Measurements from ENCODE around the gene GLT8D1.
"Not testable (repeated sequence)": the region's sequence is repeated elsewhere in the genome, so short reads cannot be mapped to it uniquely, and the experiment has no call there.

GLT8D1 gene, protein sequence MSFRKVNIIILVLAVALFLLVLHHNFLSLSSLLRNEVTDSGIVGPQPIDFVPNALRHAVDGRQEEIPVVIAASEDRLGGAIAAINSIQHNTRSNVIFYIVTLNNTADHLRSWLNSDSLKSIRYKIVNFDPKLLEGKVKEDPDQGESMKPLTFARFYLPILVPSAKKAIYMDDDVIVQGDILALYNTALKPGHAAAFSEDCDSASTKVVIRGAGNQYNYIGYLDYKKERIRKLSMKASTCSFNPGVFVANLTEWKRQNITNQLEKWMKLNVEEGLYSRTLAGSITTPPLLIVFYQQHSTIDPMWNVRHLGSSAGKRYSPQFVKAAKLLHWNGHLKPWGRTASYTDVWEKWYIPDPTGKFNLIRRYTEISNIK

DNA sequence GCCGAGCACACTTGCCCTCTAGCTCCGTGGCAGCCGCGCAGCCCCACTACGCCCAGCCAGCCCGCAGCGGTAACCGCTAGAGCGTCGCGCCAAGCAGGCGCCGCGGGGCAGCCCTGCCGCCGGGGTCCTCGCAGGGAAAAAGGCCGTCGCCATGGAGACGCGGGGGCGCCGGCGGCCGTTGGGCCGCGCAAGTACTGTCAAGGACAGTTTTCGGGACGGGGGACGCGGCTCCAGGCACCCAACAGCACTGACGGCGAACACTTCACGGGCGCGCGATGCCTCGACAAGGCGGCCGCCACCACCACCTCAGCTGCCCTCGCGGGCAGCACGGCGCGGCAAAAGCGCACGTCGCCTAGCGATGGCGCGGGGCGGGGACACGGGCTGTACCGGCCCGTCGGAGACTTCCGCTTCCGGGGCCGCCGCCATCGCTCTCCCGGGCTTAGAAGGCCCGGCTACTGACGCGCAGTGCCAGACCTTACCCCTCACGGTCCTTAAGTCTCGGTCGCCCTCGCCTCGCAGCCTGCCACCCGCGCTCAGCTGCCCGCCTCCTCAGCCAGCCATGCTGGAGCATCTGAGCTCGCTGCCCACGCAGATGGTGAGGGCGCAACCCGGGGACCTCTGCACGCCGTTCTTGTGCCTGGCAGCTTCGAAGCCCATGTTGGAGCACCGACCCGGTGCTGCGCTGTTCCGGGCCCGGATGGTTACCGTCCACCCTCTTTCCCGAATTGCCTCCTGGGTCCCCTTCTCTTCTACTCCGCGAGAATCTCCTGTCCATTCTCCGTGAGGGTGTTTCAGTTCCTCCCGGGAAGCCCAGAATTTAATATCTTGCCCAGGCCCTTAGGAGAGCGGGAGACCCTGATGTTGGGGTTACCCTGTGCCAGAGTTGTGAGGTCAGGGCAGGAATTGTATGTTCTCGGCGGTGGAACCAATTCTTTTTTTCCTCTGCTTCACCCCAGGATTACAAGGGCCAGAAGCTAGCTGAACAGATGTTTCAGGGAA, at the start of gene GLT8D1, which contains the start of gene SPCS1:
Gene GLT8D1 (minus strand): TSS at position 104 of the 999 bp plus-strand sequence. CDS start 5,331 bp downstream, outside the sequence.
Gene SPCS1 (plus strand): TSS at position 419 of the 999 bp plus-strand sequence. CDS start 141 bp downstream, at position 560.
- peak; percentile 66 for DNase-seq (ENCODE audit: low spot score)

DNA sequence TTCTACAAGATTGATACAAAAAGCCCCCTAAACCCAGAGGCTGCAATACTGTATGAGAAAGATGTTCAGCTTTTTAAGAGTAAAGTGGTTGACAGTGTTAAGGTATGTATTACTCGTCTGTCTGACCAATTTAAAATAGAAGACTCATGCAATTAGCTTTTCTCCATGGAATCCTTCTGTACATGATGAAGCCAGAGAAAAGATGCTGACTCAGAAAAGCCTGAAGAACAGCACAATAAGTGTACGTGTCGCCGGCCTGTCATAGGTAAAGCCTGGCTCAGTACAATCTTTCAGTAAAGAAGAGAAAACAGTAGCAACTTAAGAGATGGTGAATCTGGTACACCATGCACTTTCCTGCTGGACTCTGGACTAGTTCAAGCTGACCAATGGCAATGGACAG, 48.8 kb upstream of the GLT8D1 start:
- DNase-seq (ENCODE audit: low spot score), result no peak

DNA sequence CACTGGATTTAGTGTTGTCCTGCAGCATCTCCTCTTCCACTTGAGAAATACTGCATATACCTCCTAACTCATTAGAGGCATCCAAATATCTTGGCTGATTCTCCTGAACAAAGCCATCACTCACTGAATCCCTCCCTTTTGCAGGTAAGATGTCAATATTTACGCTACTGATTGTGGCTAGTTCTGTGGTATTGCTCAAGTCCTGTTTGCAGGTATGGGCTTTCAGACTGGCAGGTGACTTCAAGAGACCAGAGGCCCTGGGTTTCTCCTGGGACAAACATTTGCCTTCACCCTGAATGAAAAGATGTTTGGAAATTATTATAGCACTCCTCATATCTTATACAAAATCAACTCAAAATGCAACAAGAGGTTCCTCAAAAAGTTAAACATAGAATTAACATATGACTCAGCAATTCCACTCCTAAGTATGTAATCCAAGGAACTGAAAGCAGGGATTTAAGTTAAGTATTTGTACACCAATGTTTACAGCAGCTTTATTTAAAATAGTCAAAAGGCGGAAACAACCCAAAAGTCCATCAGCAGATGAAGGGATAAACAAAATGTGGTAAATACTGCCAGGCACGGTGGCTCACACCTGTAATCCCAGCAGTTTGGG, 46.6 kb upstream of the GLT8D1 start:
- no peak for DNase-seq (ENCODE audit: low spot score)

DNA sequence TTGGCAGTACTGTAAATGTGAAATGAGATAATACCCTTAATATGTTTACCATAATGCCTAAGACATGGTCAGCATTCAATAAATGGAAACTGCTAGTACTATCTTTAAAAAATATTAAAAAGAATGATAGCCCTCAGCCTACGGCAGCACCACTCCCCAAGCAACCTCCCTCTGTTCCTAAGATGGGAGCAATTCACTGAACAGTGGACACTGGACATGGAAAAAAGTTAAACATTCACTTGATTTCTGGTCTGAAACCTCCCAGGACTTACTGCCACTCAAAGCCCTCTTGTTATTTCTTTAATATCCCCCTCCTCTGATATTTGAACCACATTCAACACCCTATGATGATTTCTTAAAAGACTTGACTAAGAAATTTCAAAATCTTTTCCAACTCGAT, 38.1 kb upstream of the GLT8D1 start:
- DNase-seq (ENCODE audit: low spot score), result no peak

DNA sequence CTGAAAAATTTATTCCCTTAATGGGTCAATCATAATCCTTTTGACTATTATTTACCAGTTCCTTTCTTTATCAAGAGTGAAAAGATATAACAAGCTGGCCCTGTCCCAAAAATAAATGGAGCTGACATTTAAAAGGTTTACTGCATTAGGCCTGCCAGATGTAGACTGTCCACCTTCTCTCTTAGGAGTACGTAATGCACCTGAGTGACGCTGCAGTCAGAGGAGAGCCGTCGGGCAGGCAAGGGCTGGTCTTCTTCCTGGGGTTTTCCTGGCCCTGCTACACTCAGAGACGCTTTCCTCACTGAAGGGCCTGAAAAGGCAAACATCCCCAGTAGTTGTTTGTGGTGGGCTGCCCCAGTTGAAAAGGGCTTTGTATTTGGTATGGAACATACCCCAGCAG, 37.6 kb upstream of the GLT8D1 start:
- DNase-seq (ENCODE audit: low spot score), result no peak

DNA sequence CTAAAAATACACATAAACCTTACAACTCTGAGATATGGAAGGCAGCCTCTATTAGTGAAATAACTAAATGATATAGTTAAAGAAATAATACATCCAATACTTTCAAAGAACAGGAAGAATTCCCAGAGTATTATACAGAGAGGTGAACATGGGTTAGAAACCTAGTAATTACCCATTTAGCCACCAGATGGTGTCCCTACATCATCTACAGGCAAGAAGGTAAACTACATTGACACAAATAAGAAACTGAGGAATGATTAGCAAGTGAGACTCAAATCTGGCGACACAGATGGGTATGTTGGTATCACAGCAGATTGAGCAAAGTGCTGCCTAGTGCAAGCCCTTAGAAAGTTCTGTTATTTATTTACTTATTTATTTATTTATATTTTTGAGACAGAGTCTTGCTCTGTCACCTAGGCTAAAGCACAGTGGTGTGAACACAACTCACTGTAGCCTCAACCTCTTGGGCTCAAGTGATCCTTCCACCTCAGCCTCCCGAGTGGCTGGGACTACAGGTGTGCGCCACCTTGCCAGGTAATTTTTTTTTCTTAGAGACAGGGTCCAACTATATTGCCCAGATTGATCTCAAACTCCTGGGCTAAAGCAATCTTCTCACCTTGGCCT, 36.9 kb upstream of the GLT8D1 start:
- peak; percentile 14 for DNase-seq (ENCODE audit: low spot score)

DNA sequence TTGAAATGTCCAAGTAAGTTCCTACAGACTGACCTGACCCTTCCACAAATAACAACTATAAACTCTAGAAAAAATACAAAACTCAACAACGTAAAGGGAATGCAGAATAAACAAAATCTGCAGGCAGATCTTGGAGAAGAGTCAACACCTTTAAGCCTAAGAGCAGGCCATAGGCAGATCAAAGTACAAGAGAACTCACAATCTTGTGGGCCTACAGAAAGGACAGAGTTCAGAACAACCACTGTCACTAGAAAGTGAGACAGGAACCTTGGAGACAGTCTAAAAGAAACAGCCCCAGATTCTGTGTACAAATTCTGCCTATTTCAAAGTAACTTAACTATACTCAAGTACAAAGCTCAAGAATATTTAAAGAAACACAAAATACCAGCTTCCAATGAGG, 34.1 kb upstream of the GLT8D1 start:
- DNase-seq (ENCODE audit: low spot score), result no peak

DNA sequence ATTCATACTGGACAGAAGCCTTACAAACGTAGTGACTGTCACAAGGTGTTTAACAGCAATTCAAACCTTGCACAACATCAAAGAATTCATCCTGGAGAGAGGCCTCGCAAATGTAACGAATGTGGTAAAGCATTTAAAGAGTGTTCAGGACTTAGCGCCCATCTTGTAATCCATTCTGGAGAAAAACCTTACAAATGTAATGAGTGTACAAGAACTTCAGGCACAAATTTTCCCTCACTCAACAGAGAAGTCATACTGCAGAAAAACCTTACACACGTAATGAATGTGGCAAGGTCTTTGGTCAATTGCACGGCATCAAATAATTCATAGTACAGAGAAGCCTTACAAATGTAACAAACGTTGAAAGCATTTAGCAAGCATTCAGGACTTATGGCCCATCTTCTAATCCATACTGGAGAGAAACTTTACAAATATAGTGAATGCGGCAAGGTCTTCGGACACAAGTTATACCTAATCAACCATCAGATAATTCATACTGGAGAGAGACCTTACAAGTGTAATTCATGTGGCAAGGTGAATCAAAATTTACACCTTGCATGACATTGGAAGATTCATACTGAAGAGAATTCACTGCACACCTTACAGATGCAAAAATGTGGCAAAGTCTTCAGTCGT, 27.8 kb upstream of the GLT8D1 start:
- DNase-seq (ENCODE audit: low spot score), result no peak

DNA sequence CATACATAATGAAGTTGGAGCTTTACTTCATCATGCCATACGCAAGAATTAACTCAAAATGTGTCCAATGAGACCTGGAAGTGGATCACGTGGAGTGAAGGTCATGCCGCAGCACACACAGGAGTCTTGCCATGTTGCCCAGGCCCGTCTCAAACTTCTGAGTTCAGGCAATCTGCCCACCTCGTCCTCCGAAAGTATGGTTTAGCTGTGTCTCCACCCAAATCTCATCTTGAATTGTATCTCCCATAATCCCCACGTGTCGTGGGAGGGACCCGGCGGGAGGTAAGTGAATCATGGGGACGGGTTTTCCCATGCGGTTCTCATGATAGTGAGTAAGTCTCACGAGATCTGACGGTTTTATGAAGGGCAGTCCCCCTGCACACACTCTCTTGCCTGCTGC, 26.0 kb upstream of the GLT8D1 start:
- DNase-seq (ENCODE audit: low spot score), result no peak

DNA sequence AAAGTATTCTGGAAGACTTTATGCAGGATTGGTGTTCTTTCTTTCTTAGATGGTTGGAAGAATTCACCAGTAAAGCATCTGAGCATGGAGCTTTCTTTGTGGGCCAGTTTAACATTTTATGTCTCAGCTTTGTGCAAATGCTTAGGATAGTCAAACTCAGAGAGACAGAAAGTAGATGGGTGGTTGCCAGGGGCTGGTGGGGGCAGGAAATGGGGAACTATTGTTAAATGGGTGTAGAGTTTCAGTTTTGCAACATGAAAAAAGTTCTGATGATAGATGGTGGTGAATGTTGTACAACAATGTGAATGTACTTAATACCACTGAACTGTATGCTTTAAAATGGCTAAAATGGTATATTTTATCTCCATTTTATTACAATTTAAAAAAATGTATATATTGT, 25.1 kb upstream of the GLT8D1 start:
- no peak for DNase-seq (ENCODE audit: low spot score)

DNA sequence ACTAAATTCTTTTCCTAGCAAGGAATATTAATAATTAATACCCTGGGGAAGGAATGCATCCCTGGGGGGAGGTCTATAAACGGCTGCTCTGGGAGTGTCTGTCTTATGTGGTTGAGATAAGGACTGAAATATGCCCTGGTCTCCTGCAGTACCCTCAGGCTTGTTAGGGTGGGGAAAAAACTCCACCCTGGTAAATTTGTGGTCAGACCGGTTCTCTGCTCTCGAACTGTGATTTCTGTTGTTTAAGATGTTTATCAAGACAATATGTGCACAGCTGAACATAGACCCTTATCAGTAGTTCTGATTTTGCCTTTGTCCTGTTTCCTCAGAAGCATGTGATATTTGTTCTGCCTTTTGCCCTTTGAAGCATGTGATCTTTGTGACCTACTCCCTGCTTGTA, 23.2 kb upstream of the GLT8D1 start:
- not testable (repeated sequence) for DNase-seq (ENCODE audit: low spot score)

DNA sequence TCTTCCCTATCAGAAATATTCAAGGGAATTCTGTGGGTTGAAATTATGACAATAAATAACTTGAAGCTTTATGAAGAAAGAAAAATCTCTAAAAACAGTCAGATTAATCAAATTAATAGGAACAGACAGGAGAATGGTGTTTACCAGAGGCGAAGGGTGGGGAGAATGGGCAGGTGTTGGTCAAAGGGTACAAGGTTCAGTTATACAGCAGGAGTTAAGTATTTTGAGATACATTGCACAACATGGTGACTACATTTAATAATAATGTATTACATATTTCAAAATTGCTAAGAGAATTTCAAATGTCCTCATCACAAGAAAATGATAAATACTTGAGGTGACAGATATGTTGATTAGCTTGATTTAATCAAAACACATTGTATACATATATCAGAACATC, 18.9 kb upstream of the GLT8D1 start:
- DNase-seq (ENCODE audit: low spot score), result no peak

DNA sequence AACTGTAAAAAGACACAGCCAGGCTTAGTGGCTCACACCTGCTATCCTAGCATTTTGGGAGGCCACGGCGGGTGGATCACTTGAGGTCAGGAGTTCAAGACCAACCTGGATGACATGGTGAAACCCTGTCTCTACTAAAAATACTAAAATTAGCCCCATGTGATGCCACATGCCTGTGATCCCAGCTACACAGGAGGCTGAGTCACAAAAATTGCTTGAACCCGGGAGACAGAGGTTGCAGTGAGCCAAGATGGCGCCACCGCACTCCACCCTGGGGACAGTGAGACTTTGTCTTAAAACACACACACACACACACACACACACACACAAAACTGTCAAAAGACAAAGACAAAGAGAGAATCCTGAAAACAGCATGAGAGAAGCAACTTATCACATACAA, 18.3 kb upstream of the GLT8D1 start:
- DNase-seq (ENCODE audit: low spot score), result no peak

DNA sequence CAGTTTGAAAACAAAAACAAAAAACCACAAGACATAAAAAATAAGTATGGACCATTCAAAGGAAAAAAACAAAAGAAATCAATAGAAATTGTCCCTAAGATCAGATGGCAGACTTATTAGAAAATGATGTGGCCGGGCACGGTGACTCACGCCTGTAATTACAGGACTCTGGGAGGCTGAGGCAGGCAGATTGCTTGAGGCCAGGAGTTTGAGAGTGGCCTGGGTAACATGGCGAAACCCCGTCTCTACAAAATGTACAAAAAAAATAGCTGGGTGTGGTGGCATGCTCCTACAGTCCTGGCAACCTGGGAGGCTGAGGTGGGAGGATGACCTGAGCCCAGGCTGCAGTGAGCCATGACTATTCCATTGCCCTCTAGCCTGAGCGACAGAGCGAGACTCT, 16.9 kb upstream of the GLT8D1 start:
- no peak for DNase-seq (ENCODE audit: low spot score)

DNA sequence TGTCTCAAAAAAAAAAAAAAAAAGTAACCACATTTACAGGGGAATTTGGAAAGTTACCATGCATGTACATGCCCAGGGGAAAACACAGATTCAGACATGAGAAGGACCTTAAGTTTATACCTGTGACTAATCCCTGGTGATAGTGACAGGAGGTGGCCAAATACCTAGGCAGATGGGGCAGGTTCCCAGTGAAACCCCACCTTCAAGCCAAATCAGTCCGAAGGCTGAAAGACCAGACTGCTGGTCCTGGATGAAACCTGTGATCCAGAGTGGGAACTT, 16.1 kb upstream of the GLT8D1 start:
- DNase-seq (ENCODE audit: low spot score), result no peak

DNA sequence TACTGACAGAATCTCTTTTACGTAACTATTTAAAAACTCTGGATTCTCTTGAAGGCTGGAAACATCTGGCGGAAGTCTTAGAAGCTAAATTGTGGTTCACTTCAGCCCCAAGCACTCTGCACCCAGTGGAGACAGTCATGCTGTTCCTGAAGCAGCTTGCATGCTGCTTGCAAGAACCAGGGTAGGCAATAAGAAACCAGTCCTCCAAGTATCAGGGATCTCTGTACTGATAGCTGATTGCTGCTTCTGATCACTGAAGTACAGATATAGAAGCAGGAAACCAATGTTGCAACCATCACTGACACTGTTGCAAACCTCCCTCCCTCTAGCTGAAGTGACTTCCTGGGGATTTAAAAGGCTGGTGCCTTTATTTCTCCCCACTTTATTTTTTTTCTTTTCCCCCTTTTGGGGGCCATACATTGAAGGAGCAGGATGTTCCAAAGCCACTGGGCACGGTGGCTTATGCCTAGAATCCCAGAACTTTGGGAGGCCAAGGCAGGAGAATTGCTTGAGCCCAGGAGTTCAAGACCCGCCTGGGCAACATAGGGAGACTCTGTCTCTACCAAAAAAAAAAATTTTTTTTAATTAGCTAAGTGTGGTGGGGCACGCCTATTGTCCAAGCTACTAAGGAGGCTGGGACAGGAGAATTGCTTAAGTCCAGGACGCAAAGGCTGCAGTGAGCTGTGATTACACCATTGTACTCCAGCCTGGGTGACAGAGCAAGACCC, 15.6 kb upstream of the GLT8D1 start:
- no peak for DNase-seq (ENCODE audit: low spot score)

DNA sequence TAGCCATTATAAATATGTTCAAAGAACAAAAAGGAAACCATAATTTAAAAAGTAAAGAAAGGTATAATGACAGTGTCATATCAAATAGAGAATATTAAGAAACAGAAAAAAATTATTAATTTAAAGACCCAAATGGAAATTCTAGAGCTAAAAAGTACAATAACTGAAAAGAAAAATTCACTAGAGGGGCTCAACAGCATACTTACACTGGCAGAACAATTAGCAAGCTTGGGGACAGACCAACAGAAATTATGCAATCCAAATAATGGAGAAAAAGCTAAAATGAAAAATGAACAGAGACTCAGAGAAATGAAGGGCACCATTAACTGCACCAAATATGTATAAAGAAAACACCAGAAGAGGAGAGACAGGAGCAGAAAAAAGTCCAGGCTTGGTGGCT, 14.0 kb upstream of the GLT8D1 start:
- DNase-seq (ENCODE audit: low spot score), result no peak

DNA sequence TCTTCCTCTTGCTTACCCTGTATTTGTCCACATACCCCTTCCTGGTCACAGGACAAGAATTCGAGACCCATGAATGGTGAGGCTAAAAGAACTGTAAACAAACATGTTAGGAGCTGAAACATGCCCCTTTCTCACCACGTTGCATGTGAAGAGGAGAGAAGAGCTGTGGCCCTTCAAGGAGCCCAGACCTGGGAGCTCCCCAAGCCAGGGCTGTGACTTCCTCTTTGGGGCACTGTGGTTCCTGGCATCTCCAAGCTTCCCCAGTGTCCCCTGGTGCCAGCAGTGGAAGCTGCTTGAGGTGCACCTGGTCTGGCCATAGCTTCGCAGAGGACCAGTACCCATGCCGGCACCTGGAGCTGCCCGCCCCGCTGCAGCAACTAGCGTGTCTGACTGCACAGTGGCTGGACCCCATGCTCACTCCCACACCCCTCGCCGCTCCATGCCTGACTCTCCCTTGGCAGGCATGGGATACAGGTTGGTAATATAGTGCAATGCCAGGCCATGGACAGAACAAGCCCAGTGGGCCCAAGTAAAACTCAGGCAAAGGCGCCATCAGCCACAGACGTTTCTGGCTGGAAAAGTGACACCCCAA, 10.2 kb upstream of the GLT8D1 start:
- no peak for DNase-seq (ENCODE audit: low spot score)

DNA sequence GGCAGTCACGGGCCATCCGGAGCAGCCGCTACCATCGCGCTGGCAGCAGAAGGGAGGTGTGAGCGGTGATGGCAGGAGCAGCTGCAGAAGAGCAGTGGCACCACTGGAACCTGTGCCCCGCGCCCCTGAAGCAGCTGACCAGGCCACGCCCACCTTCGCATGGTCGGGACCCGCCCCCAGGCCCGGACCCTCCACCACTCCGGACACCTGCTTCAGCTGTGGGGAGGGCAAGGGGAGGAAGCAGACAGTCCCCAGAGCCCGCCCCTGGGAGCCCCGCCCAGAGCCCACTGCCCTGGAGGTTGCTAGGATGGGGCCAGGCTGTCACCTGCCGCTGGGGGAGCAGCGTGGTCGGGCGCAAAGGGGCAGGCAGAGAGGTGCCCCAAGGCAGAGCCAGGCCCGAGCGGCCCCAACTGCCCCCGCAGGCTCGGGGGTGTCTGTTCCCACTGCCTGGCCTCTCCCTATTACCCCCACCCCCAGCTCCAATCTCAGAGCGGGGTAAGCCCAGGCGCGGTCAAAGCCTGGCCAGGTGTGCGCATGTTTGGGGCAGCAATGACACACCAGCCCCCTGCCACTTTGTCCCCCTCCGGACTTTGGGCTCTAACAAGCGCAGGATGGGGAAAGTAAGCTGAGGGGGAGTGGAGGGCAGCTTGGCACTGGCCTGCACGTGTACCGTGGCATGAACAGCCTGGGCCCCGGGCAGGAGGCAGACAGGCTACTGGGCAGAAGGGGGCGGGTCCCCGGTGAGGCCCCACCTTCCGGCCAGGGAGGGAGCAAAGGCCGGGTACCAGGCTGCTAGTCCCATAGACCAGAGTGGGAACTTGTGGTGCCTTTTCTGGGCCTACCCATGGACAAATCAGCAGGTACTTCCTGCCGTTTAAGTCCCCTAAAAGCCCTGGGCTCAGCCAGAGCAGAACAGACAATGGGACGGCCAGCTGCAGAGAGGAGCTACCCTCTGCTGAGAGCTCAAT, 9.0 kb upstream of the GLT8D1 start:
- DNase-seq (ENCODE audit: low spot score), result no peak

Measured in HuH-7.5 (cell line).